ENCODE measurements around the gene PHLDB2.

DNA sequence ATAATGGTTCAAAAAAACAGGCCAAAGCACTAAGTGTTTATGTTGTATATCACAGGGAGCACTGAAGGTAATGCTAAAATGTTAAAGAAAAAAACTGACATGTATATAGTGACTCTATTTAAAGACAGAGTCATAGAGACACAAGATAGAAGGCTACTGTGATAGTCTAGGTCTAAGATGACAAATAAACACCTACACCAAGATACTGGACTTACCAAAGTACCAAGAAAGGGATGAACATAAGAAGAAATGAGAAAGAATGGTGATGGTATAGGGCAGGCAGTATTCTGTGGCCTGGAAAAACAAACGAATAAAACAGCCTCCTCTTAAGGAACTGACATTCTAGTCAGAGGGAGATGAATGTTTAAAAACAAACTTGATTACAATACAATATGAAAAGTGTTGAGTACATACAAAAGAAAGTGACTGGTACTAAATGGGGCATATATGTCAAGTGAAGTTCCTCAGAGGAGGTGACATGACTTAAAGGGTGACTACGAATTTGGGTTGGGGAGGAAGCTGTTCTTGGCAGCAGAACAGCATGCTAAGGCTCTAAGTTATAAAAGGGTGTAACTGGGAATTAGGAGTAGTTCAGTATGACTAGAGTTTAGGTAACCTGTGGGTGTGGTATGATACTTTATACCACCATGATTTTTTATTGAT lies 125.7 kb downstream of the PHLDB2 start:
- TF ChIP-seq, protein P1, sequence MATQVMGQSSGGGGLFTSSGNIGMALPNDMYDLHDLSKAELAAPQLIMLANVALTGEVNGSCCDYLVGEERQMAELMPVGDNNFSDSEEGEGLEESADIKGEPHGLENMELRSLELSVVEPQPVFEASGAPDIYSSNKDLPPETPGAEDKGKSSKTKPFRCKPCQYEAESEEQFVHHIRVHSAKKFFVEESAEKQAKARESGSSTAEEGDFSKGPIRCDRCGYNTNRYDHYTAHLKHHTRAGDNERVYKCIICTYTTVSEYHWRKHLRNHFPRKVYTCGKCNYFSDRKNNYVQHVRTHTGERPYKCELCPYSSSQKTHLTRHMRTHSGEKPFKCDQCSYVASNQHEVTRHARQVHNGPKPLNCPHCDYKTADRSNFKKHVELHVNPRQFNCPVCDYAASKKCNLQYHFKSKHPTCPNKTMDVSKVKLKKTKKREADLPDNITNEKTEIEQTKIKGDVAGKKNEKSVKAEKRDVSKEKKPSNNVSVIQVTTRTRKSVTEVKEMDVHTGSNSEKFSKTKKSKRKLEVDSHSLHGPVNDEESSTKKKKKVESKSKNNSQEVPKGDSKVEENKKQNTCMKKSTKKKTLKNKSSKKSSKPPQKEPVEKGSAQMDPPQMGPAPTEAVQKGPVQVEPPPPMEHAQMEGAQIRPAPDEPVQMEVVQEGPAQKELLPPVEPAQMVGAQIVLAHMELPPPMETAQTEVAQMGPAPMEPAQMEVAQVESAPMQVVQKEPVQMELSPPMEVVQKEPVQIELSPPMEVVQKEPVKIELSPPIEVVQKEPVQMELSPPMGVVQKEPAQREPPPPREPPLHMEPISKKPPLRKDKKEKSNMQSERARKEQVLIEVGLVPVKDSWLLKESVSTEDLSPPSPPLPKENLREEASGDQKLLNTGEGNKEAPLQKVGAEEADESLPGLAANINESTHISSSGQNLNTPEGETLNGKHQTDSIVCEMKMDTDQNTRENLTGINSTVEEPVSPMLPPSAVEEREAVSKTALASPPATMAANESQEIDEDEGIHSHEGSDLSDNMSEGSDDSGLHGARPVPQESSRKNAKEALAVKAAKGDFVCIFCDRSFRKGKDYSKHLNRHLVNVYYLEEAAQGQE (IDR thresholded peaks at IDR 0.05; ENCODE audit: low read depth), result no peak
- TF ChIP-seq, protein P2, sequence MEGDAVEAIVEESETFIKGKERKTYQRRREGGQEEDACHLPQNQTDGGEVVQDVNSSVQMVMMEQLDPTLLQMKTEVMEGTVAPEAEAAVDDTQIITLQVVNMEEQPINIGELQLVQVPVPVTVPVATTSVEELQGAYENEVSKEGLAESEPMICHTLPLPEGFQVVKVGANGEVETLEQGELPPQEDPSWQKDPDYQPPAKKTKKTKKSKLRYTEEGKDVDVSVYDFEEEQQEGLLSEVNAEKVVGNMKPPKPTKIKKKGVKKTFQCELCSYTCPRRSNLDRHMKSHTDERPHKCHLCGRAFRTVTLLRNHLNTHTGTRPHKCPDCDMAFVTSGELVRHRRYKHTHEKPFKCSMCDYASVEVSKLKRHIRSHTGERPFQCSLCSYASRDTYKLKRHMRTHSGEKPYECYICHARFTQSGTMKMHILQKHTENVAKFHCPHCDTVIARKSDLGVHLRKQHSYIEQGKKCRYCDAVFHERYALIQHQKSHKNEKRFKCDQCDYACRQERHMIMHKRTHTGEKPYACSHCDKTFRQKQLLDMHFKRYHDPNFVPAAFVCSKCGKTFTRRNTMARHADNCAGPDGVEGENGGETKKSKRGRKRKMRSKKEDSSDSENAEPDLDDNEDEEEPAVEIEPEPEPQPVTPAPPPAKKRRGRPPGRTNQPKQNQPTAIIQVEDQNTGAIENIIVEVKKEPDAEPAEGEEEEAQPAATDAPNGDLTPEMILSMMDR (IDR thresholded peaks at IDR 0.05 in 2 of 3, conservative IDR thresholded peaks at IDR 0.05 in 1 of 3; ENCODE audit: borderline replicate concordance in 1 of 3, insufficient read depth in 1 of 3, low read depth in 2 of 3, low read length in 2 of 3), result no peak
